HEK293 (cell line): ENCODE data around the gene AP1S1.
A peak's percentile ranks its signal among the peaks of the same experiment; 100 is the strongest.

Experiments
- CTCF ChIA-PET: fragments of 350-600 bp; formaldehyde crosslinking; extraction: SDS; loops from one replicate; lab custom pipeline; 2021; ENCODE audit warnings: antibody characterized with exemption; lab: Yijun Ruan, JAX
- POLR2A ChIA-PET: fragments of 300-600 bp; formaldehyde crosslinking; extraction: SDS; loops from one replicate; lab custom pipeline; 2020; ENCODE audit warnings: antibody characterized with exemption, inconsistent platforms; lab: Yijun Ruan, JAX
- H3K27ac ChIP-seq: fragments of 200-500 bp; sonication (Bioruptor generic); 2 replicates; pipeline ENCODE4 v1.5.1; 2014; ENCODE audit warnings: low read depth, low read length, control low read depth, inconsistent platforms; ENCODE audit errors: extremely low read depth
- H3K36me3 ChIP-seq, 2 experiments: fragments of 200-500 bp in 1 of 2; sonication (Bioruptor generic) in 1 of 2; 1 replicate in 1 of 2; 2 replicates in 1 of 2; pipeline ENCODE4 v1.5.1; 2014 to 2017; ENCODE audit warnings: inconsistent platforms in 2 of 2, low read length in 2 of 2; ENCODE audit not compliant: control insufficient read depth in 2 of 2, insufficient read depth in 1 of 2
- H3K4me1 ChIP-seq: fragments of 200-500 bp; sonication (Bioruptor generic); 2 replicates; pipeline ENCODE4 v1.5.1; 2014; ENCODE audit warnings: mild to moderate bottlenecking, low read length, inconsistent platforms; ENCODE audit not compliant: control insufficient read depth, insufficient read depth
- H3K4me3 ChIP-seq: 2 replicates; pipeline ENCODE4 v1.5.1; 2011; ENCODE audit warnings: low read depth, mild to moderate bottlenecking, control low read depth, low read length, moderate library complexity
- H3K9me3 ChIP-seq: fragments of 200-500 bp; sonication (Bioruptor generic); 2 replicates; pipeline ENCODE4 v1.5.1; 2014; ENCODE audit warnings: low read depth, low read length, inconsistent platforms; ENCODE audit not compliant: control insufficient read depth, insufficient read depth
- AEBP2 ChIP-seq: fragments of 450-650 bp; formaldehyde crosslinking; IDR thresholded peaks from 2 replicates; pipeline ENCODE4 v1.5.1; 2016; ENCODE audit warnings: missing biosample characterization, missing genetic modification characterization, borderline replicate concordance
- GLIS1 ChIP-seq: fragments of 450-650 bp; formaldehyde crosslinking; IDR thresholded peaks from 2 replicates; pipeline ENCODE4 v1.5.1; 2016; ENCODE audit warnings: missing biosample characterization, missing genetic modification characterization
- KLF10 ChIP-seq: fragments of 450-650 bp; IDR thresholded peaks from 2 replicates; pipeline ENCODE4 v1.5.1; 2018; ENCODE audit warnings: missing biosample characterization, mild to moderate bottlenecking, missing genetic modification characterization
- KLF16 ChIP-seq: fragments of 450-650 bp; formaldehyde crosslinking; IDR thresholded peaks from 2 replicates; pipeline ENCODE4 v1.5.1; 2017; ENCODE audit warnings: missing biosample characterization, missing genetic modification characterization
- SP3 ChIP-seq: fragments of 450-650 bp; formaldehyde crosslinking; IDR thresholded peaks from 2 replicates; pipeline ENCODE4 v1.5.1; 2016; ENCODE audit warnings: missing biosample characterization, missing genetic modification characterization
- TCF7L2 ChIP-seq: IDR thresholded peaks from 2 replicates; pipeline ENCODE4 v1.6.1; 2011; ENCODE audit warnings: low read depth, mild to moderate bottlenecking, inconsistent platforms, low read length, moderate library complexity, borderline replicate concordance
- WT1 ChIP-seq: fragments of 450-650 bp; formaldehyde crosslinking; IDR thresholded peaks from 2 replicates; pipeline ENCODE4 v1.5.1; 2016; ENCODE audit warnings: missing biosample characterization, missing genetic modification characterization
- ZBTB26 ChIP-seq: fragments of 450-650 bp; formaldehyde crosslinking; optimal IDR thresholded peaks from 2 replicates; pipeline ENCODE3; 2016; ENCODE audit warnings: missing biosample characterization, mild to moderate bottlenecking, missing genetic modification characterization
- ZFP69B ChIP-seq: fragments of 450-650 bp; formaldehyde crosslinking; IDR thresholded peaks from 2 replicates; pipeline ENCODE4 v1.5.1; 2016; ENCODE audit warnings: missing biosample characterization, missing genetic modification characterization
- ZNF112 ChIP-seq: fragments of 450-650 bp; formaldehyde crosslinking; IDR thresholded peaks from 2 replicates; pipeline ENCODE4 v1.5.0; 2017; ENCODE audit warnings: missing biosample characterization, missing genetic modification characterization
- ZNF146 ChIP-seq: fragments of 450-650 bp; formaldehyde crosslinking; IDR thresholded peaks from 2 replicates; pipeline ENCODE4 v1.5.1; 2016; ENCODE audit warnings: missing biosample characterization, missing genetic modification characterization
- ZNF155 ChIP-seq: fragments of 450-650 bp; formaldehyde crosslinking; IDR thresholded peaks from 2 replicates; pipeline ENCODE4 v1.5.1; 2016; ENCODE audit warnings: missing biosample characterization, missing genetic modification characterization
- ZNF2 ChIP-seq: fragments of 450-650 bp; formaldehyde crosslinking; IDR thresholded peaks from 2 replicates; pipeline ENCODE4 v1.5.1; 2016; ENCODE audit warnings: missing biosample characterization, missing genetic modification characterization
- ZNF324 ChIP-seq: fragments of 450-650 bp; formaldehyde crosslinking; IDR thresholded peaks from 2 replicates; pipeline ENCODE4 v1.5.1; 2016; ENCODE audit warnings: missing biosample characterization, missing genetic modification characterization
- ZNF335 ChIP-seq: fragments of 450-650 bp; formaldehyde crosslinking; conservative IDR thresholded peaks from 2 replicates; pipeline ENCODE4 v1.5.1; 2016; ENCODE audit warnings: missing biosample characterization, missing genetic modification characterization
- ZNF585B ChIP-seq: fragments of 450-650 bp; formaldehyde crosslinking; IDR thresholded peaks from 2 replicates; pipeline ENCODE4 v1.5.1; 2016; ENCODE audit warnings: missing biosample characterization, missing genetic modification characterization
- ZNF600 ChIP-seq: fragments of 450-650 bp; formaldehyde crosslinking; IDR thresholded peaks from 2 replicates; pipeline ENCODE4 v1.5.1; 2016; ENCODE audit warnings: missing biosample characterization, missing genetic modification characterization
- ZNF621 ChIP-seq: fragments of 450-650 bp; formaldehyde crosslinking; IDR thresholded peaks from 2 replicates; pipeline ENCODE4 v1.5.1; 2017; ENCODE audit warnings: missing biosample characterization, missing genetic modification characterization
- ZNF670 ChIP-seq: fragments of 450-650 bp; formaldehyde crosslinking; IDR thresholded peaks from 2 replicates; pipeline ENCODE4 v1.5.1; 2016; ENCODE audit warnings: missing biosample characterization, missing genetic modification characterization, low read depth
- ZSCAN5A ChIP-seq: fragments of 450-650 bp; formaldehyde crosslinking; IDR thresholded peaks from 2 replicates; pipeline ENCODE4 v1.5.1; 2016; ENCODE audit warnings: missing biosample characterization, missing genetic modification characterization
- TF ChIP-seq, protein P1 (sequence below): fragments of 450-650 bp; IDR thresholded peaks from 2 replicates; pipeline ENCODE4 v1.5.1; 2018; ENCODE audit warnings: missing biosample characterization, mild to moderate bottlenecking, missing genetic modification characterization
- TF ChIP-seq, protein P2 (sequence below): fragments of 450-650 bp; formaldehyde crosslinking; IDR thresholded peaks from 2 replicates; pipeline ENCODE4 v1.5.1; 2016; ENCODE audit warnings: missing biosample characterization, missing genetic modification characterization
- TF ChIP-seq, protein P3 (sequence below): fragments of 450-650 bp; formaldehyde crosslinking; IDR thresholded peaks from 2 replicates; pipeline ENCODE4 v1.5.1; 2017; ENCODE audit warnings: missing biosample characterization, missing genetic modification characterization

AP1S1 gene

DNA sequence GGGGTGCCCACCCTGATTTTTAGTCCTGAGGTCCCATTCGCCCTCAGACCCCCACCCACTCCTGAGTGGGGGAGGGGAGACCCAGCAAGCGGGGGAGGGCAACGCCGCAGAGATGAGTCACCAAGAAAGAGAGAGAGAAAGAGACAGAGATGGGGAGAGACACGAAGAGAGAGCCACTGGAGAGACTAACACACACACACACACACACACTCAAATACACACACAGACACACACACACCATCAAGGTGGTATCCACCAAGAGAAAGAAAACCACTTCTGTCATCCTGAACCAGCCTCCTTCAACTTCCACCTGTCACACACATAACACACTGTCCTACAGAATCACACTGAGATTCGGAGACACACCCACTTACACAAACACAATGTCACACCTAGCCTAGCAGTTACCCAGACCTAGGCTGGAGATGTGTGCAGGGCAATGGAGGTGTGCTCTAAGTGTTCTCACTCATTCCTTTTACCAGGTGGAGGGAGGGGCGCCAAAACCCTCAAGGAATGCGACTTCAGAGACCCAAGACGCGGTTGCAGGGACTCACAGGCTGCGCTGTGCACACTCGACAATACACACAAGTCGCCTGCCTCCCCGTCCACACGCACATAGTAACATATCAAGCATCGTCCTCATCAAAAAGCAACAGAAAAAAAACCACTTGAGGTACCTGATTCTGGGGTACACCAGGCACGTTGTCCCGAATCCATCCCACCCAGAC, 15.0 kb downstream of the AP1S1 start (continued):
- TF ChIP-seq, protein P1, sequence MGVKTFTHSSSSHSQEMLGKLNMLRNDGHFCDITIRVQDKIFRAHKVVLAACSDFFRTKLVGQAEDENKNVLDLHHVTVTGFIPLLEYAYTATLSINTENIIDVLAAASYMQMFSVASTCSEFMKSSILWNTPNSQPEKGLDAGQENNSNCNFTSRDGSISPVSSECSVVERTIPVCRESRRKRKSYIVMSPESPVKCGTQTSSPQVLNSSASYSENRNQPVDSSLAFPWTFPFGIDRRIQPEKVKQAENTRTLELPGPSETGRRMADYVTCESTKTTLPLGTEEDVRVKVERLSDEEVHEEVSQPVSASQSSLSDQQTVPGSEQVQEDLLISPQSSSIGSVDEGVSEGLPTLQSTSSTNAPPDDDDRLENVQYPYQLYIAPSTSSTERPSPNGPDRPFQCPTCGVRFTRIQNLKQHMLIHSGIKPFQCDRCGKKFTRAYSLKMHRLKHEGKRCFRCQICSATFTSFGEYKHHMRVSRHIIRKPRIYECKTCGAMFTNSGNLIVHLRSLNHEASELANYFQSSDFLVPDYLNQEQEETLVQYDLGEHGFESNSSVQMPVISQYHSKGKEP: no peak
- TF ChIP-seq, protein P2, sequence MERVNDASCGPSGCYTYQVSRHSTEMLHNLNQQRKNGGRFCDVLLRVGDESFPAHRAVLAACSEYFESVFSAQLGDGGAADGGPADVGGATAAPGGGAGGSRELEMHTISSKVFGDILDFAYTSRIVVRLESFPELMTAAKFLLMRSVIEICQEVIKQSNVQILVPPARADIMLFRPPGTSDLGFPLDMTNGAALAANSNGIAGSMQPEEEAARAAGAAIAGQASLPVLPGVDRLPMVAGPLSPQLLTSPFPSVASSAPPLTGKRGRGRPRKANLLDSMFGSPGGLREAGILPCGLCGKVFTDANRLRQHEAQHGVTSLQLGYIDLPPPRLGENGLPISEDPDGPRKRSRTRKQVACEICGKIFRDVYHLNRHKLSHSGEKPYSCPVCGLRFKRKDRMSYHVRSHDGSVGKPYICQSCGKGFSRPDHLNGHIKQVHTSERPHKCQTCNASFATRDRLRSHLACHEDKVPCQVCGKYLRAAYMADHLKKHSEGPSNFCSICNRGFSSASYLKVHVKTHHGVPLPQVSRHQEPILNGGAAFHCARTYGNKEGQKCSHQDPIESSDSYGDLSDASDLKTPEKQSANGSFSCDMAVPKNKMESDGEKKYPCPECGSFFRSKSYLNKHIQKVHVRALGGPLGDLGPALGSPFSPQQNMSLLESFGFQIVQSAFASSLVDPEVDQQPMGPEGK (tag by site-specific recombination): peak; percentile 86
- TF ChIP-seq ZNF146 (tag by site-specific recombination) (0 out of 2 replicates have a peak, but pooled peaks have one; percentile 42), KLF10 (tag by site-specific recombination) (peak; percentile 32; the same call in 1 of the 2 replicates), GLIS1 (tag by site-specific recombination) (peak; percentile 9; the same call in 1 of the 2 replicates), ZFP69B (tag by site-specific recombination) (peak; percentile 60), ZNF112 (no peak)
- TF ChIP-seq, all 188 proteins: peak for 50

DNA sequence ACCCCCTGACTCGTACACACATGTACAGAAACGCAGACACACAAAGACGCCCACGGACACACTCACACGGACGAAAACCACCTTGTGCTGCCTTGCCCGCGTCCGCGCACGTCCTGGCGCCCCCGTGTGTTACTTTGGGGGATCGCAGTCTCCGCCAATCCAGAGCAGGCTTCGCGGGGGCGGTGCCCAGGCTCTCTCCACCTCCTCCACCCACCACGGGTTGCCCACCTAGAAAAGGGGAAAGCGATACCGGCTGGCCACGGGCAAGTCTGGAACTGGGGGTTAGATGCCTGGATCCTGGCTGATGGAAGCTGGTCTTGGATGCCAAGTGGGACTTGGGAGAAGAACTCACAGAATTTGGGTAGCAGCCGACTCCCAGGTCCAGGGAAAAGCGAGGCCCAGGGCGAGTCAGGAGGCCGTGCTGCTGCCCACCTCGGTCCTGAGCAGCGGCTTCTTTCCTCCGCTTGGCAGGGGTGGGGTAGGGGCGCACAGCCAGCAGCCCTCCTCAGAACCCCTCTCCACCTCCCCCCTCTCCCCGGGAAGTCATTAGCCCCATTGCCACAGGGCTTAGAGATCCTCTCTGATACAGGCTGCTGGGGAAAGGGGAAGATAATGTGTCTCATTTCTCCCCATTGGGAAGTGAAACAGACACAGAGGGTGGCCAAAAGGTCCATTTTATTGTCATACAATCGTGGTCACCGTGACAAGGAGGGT, 15.7 kb downstream of the AP1S1 start:
- ChIA-PET CTCF (interaction anchor here (0.6 to 2.7 kb wide), 12 partner anchors 7 to 996 kb away, joined by 3 to 40 read pairs (median 4); no protein-coding TSS in a partner anchor), POLR2A (no interaction called here)
- no peaks in the 10 kb centered on the region for H3K9me3 ChIP-seq
- no peak overlapping the region for H3K27ac ChIP-seq
- H3K36me3 ChIP-seq: no peaks in the 10 kb centered on the region
- H3K4me1 ChIP-seq: peaks cover 17% of the 10 kb centered on the region
- H3K4me3 ChIP-seq: no peak overlapping the region
- TF ChIP-seq ZNF324 (tag by site-specific recombination): peak; percentile 79
- TF ChIP-seq AEBP2: no peak
- TF ChIP-seq, protein P2 (tag by site-specific recombination): peak; percentile 24; the same call in 1 of the 2 replicates
- TF ChIP-seq ZNF2 (tag by site-specific recombination): 0 out of 2 replicates have a peak, but pooled peaks have one; percentile 66
- TF ChIP-seq ZNF600 (tag by site-specific recombination): peak; percentile 90
- 0 out of 2 replicates have a peak, but pooled peaks have one; percentile 13 for TF ChIP-seq ZNF335 (tag by site-specific recombination)
- peak; percentile 37; the same call in 1 of the 2 replicates for TF ChIP-seq SP3
- TF ChIP-seq TCF7L2: no peak
- TF ChIP-seq KLF16 (tag by site-specific recombination): no peak; the same call in 1 of the 2 replicates
- peak; percentile 74 for TF ChIP-seq ZBTB26 (tag by site-specific recombination)
- TF ChIP-seq ZNF585B (tag by site-specific recombination): no peak
- TF ChIP-seq ZNF670: no peak
- no peak for TF ChIP-seq WT1
- TF ChIP-seq ZNF155 (tag by site-specific recombination): no peak
- TF ChIP-seq ZNF621 (tag by site-specific recombination): no peak
- no peak for TF ChIP-seq ZSCAN5A (tag by site-specific recombination)
- TF ChIP-seq, protein P3, sequence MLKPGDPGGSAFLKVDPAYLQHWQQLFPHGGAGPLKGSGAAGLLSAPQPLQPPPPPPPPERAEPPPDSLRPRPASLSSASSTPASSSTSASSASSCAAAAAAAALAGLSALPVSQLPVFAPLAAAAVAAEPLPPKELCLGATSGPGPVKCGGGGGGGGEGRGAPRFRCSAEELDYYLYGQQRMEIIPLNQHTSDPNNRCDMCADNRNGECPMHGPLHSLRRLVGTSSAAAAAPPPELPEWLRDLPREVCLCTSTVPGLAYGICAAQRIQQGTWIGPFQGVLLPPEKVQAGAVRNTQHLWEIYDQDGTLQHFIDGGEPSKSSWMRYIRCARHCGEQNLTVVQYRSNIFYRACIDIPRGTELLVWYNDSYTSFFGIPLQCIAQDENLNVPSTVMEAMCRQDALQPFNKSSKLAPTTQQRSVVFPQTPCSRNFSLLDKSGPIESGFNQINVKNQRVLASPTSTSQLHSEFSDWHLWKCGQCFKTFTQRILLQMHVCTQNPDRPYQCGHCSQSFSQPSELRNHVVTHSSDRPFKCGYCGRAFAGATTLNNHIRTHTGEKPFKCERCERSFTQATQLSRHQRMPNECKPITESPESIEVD: no peak
